HL-60/S4 treated with retinoic acid at 250 ng/mL for 4 days and 3 days (cell line): ENCODE data around the gene SEMA5B.

Experiments used
- in situ Hi-C: fragments of 300-500 bp; cut with MboI; formaldehyde crosslinking; loops from 2 replicates; pipeline ENCODE4 v1.7.0; 2022; ENCODE audit warnings: low sequenced_read_pairs

SEMA5B gene

GRCh38 chr3:122945230-122945629, 82.3 kb downstream of the SEMA5B start:
- in situ Hi-C loops, result no loop called here

- in situ Hi-C loops, result no loop called here
Measured at GRCh38 chr3:122944671-122945161, 82.8 kb downstream of the SEMA5B start.

DNA sequence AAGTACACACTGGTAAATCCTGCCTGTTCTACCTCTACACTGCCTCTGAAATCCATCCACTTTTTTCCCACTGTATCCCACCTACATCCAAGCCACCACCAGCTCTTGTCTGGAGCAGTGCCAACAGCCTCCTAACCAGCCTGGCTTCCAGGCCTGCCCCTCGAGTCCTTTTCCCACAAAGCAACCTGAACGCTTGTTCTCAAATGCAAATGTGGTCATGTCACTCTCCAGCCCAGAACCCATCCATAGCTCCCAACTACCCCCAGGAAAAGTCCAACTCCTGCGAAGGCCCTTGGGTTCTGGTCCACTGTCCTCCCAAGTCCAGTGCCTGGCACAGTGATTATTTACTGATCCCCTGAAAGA, 83.8 kb downstream of the SEMA5B start:
- in situ Hi-C loops, result no loop called here

- in situ Hi-C loops, result no loop called here
Measured at GRCh38 chr3:122942937-122943827, 84.4 kb downstream of the SEMA5B start.

DNA sequence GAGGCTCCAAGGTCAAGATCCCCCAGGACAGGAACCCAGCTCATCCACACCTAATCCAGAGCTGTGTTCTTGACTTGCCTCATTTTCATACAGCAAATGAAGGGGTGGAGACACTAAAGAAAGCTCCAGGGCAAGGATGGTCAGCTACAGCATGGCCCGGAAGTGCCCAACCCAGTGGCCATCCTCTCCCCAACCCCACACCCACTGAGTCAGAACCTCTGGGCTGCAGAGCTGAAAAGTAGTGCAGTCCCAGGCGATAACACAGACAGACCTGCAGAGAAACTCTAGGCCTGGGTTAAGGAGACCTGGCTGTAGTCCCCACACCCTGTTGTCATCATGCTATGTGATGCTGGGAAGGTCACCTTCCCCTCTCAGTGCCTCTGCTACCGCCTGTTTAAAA, 85.3 kb downstream of the SEMA5B start:
- in situ Hi-C loops, result no loop called here

- in situ Hi-C loops, result no loop called here
Measured at GRCh38 chr3:122941228-122942206, 86.0 kb downstream of the SEMA5B start.

DNA sequence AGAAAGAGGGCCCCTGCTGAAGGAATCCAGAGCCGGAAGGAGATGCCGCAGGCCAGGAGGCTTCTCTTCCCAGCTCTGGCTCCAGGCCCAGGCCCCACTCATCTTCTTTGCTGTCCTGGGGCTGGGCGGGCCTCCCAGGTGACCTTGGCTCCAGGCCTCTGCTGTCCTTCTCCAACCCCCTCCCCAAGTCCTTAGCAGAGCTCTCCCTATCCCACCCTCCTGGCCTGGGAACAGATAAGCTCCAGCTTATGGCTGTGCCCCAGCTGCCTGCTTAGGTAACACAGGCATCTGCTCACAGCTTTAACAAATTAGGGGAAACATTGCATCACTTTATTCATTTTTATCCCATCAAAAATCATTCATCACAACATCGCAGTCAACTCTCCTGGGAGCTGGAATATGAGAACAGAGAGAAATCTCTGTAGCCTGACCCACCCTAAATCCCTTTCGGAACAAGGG, 86.9 kb downstream of the SEMA5B start:
- in situ Hi-C loops, result no loop called here

GRCh38 chr3:122938783-122939425, 88.7 kb downstream of the SEMA5B start:
- in situ Hi-C loops, result no loop called here

- in situ Hi-C loops, result no loop called here
Measured at GRCh38 chr3:122937745-122938144, 89.8 kb downstream of the SEMA5B start.

DNA sequence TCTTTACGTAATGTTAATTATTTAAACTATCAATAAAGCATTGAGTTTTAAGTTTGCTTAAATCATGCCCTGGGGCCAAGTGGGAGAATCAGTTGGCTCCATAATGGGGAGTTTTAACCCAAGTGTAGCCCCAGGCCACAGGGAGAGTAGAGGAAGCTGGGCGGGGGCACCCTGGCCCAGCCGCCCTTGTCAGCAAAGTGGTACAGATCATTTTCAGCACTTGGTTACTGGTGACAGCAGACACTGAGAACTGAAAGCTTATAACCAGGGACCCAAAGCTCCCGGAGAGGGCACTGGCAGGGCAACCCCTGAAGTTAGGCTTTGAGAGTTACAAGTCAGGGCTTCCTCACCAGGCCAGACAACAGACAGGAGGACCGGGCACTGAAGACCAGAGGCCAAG, 90.6 kb downstream of the SEMA5B start:
- in situ Hi-C loops, result no loop called here

DNA sequence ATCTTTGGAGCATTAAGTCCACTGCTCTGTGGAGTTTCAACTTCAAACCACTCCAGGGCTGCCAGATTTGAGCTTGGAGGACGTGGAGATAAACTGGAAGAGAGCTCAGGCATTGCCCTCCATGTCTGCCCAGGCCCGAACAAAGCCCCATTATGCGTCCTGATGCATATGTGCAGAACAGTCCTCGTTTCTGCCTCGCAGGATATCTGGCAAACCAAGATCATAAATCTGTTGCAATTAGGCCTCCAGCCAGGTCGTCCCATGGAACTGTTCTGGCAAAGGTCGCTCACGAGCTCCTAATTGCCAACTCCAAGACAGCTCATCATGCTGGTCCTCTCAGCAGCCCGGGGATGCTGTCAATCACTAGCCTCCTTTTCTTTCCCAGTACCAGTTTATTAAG, 91.2 kb downstream of the SEMA5B start:
- in situ Hi-C loops, result no loop called here

DNA sequence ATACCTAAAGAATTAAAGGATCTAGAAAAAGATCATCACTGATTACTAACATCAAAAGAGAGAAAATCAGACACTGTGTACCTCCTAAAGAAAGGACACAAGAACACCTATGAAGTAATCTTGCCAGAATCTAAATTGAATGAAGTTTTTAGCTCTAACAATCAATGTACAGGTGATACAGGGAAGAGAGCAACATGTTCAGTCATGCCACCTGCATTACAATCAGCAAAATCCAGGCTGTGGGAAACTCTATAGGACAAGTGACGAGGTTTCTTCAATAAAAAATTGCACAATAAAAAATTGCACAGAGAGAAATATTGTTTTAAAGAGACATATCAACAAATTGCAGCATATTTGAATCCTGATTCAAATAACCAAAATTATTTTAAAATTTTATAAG, 93.3 kb downstream of the SEMA5B start:
- in situ Hi-C loops, result no loop called here

DNA sequence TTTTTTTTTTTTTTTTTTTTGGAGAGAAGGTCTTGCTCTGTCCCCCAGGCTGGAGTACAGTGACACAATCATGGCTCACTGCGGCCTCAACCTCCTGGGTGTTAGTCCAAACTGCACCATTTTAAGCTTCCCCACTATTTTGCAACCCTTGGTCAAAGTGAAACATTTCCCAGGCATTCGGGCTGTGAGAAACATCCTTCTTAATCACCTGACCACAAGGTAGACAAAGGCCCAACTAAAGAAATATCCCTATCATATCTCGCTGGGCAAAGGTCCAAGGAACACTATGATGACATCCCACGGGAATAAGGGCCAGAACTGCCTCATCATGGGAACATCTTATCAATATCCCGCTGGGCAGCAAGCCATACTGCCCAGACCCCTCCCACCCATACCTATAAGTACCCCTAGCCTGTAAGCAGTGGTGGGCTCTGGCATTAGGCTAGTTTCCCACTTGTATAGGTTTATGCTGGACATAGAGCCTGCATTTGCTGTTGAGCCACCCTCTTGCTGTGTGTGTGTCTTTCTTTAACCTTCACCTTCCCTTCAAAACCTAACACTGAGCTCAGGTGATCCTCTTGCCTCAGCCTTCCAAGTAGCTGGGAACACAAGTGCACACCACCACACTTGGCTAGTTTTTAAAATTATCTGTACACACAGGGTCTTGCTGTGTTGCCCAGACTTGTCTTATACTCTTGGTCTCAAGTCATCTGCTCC, 95.2 kb downstream of the SEMA5B start:
- in situ Hi-C loops, result no loop called here

- in situ Hi-C loops, result no loop called here
Measured at GRCh38 chr3:122931636-122932035, 95.9 kb downstream of the SEMA5B start.

GRCh38 chr3:122930063-122930997, 97.2 kb downstream of the SEMA5B start:
- in situ Hi-C loops, result no loop called here

GRCh38 chr3:122929188-122930062, 98.1 kb downstream of the SEMA5B start:
- in situ Hi-C loops, result no loop called here

DNA sequence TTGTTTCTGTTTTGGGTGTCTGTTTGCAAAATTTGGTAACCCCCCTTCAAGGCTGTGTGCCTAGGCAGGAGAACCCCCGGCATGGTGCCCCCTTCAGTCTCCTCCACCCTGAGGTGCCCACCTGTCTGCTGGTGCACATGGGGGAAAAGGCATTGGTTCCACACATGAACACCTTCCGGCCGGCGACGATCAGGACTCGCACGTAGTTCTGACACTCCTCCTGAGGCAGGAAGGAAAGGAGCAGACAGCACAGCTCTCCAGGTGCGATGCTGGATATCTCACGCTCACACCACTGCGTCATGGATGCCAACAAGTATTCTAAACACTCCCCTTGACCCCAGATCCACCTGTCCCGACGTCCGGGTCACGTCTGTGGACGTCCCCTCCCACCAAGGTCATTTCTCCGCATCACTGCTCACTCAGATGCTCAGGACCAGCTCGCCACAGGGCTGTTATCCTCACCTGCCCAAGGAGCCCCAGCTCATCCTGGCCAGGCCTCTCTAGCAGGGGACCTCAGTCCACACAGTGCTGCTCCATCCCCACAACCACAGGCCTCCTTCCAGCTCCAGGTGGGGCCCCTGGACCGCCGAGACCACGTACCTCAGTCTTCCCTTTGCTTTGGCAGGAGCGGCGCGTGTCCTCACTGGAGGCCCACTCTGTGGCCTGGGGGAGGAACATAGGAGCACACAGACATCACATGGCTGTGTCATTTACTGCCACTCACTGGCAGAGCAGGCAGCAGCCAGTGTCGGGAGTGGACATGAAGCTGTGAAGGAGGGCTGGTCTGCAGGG, 99.0 kb downstream of the SEMA5B start:
- in situ Hi-C loops, result no loop called here
